WTC11 (cell line): ENCODE results near the gene BMP7. TPM values are rescaled to one million over a fixed set of nuclear protein-coding genes. Genes with fewer than 3 reads are reported as not detected.

ENCODE experiments used
- ATAC-seq: fragments of 200-7000 bp; cut with Tn5 transposase; 2 replicates; pipeline ENCODE4 v1.10.0; 2021; ENCODE audit warnings: mild to moderate bottlenecking, moderate library complexity
- CTCF ChIA-PET: fragments of 300-600 bp; sonication (Branson Sonifier 250); formaldehyde crosslinking; loops from one replicate; lab custom pipeline; 2021; ENCODE audit warnings: antibody characterized with exemption; lab: Charles Lee
- POLR2A ChIA-PET: fragments of 350-600 bp; sonication (Branson Sonifier 250); formaldehyde crosslinking; loops from one replicate; lab custom pipeline; 2021; ENCODE audit warnings: antibody characterized with exemption; lab: Charles Lee
- DNase-seq: peaks from one replicate; pipeline ENCODE4 v3.0.0; 2021; ENCODE audit warnings: low spot score
- H3K27ac Mint-ChIP-seq: 2 replicates; pipeline ENCODE4 v1.8.0; 2021; ENCODE audit warnings: mixed read lengths
- H3K27me3 Mint-ChIP-seq: 2 replicates; pipeline ENCODE4 v1.8.0; 2021; ENCODE audit warnings: low read depth, mild to moderate bottlenecking, moderate library complexity, mixed read lengths
- H3K36me3 Mint-ChIP-seq: 2 replicates; pipeline ENCODE4 v1.8.0; 2021; ENCODE audit warnings: mixed read lengths
- H3K4me1 Mint-ChIP-seq: 2 replicates; pipeline ENCODE4 v1.8.0; 2022; ENCODE audit warnings: mixed read lengths
- H3K4me3 Mint-ChIP-seq: 2 replicates; pipeline ENCODE4 v1.8.0; 2021; ENCODE audit warnings: mild to moderate bottlenecking, moderate library complexity, mixed read lengths
- H3K9me3 Mint-ChIP-seq: 2 replicates; pipeline ENCODE4 v1.8.0; 2021; ENCODE audit warnings: mixed read lengths
- ARID4B ChIP-seq: sonication (generic); formaldehyde crosslinking; IDR thresholded peaks from 2 replicates; pipeline ENCODE4 v1.8.0; 2023; ENCODE audit warnings: missing genetic modification reagents, mild to moderate bottlenecking, borderline replicate concordance
- CREM ChIP-seq: sonication (generic); formaldehyde crosslinking; IDR thresholded peaks from 2 replicates; pipeline ENCODE4 v1.8.1; 2022; ENCODE audit warnings: mild to moderate bottlenecking, missing genetic modification reagents, moderate library complexity
- E2F5 ChIP-seq: sonication (generic); formaldehyde crosslinking; IDR thresholded peaks from 2 replicates; pipeline ENCODE4 v1.8.1; 2022; ENCODE audit warnings: mild to moderate bottlenecking, moderate library complexity, missing genetic modification reagents
- IRF1 ChIP-seq: sonication (generic); formaldehyde crosslinking; IDR thresholded peaks from 2 replicates; pipeline ENCODE4 v1.8.0; 2023; ENCODE audit warnings: missing genetic modification reagents
- JUN ChIP-seq: sonication (generic); formaldehyde crosslinking; IDR thresholded peaks from 2 replicates; pipeline ENCODE4 v1.8.0; 2023; ENCODE audit warnings: mild to moderate bottlenecking, missing genetic modification reagents
- MXD4 ChIP-seq: fragments of 250-450 bp; sonication (Bioruptor Pico); IDR thresholded peaks from 2 replicates; pipeline ENCODE4 v1.8.0; 2021; ENCODE audit warnings: mild to moderate bottlenecking, moderate library complexity, borderline replicate concordance
- MYBL2 ChIP-seq: sonication (generic); formaldehyde crosslinking; IDR thresholded peaks from 2 replicates; pipeline ENCODE4 v1.8.1; 2023; ENCODE audit warnings: mild to moderate bottlenecking, moderate library complexity, missing genetic modification reagents
- NFYB ChIP-seq: sonication (generic); formaldehyde crosslinking; conservative IDR thresholded peaks from 2 replicates; pipeline ENCODE4 v1.8.0; 2022; ENCODE audit warnings: low read depth, missing genetic modification reagents
- NR3C1 ChIP-seq: sonication (generic); formaldehyde crosslinking; conservative IDR thresholded peaks from 2 replicates; pipeline ENCODE4 v1.8.1; 2023; ENCODE audit warnings: low read depth, mild to moderate bottlenecking, missing genetic modification reagents
- OVOL2 ChIP-seq: fragments of 250-450 bp; sonication (Bioruptor Pico); IDR thresholded peaks from 2 replicates; pipeline ENCODE4 v1.9.0; 2021; ENCODE audit warnings: mild to moderate bottlenecking, borderline replicate concordance
- RELA ChIP-seq: sonication (generic); formaldehyde crosslinking; IDR thresholded peaks from 2 replicates; pipeline ENCODE4 v1.8.1; 2022; ENCODE audit warnings: missing genetic modification reagents, mild to moderate bottlenecking, borderline replicate concordance
- SMAD3 ChIP-seq: sonication (generic); formaldehyde crosslinking; IDR thresholded peaks from 2 replicates; pipeline ENCODE4 v1.8.0; 2022; ENCODE audit warnings: missing genetic modification reagents, mild to moderate bottlenecking, borderline replicate concordance
- TP53 ChIP-seq: sonication (generic); formaldehyde crosslinking; IDR thresholded peaks from 2 replicates; pipeline ENCODE4 v1.8.1; 2023; ENCODE audit warnings: mild to moderate bottlenecking, missing genetic modification reagents
- ZNF121 ChIP-seq: sonication (generic); formaldehyde crosslinking; IDR thresholded peaks from 2 replicates; pipeline ENCODE4 v1.8.0; 2023; ENCODE audit warnings: missing genetic modification reagents
- ZNF263 ChIP-seq: sonication (generic); formaldehyde crosslinking; IDR thresholded peaks from 2 replicates; pipeline ENCODE4 v1.8.1; 2022; ENCODE audit warnings: low read depth, mild to moderate bottlenecking, moderate library complexity, missing genetic modification reagents
- ZNF281 ChIP-seq: sonication (generic); formaldehyde crosslinking; IDR thresholded peaks from 2 replicates; pipeline ENCODE4 v1.8.0; 2023; ENCODE audit warnings: mild to moderate bottlenecking, missing genetic modification reagents
- ZNF317 ChIP-seq: sonication (generic); formaldehyde crosslinking; IDR thresholded peaks from 2 replicates; pipeline ENCODE4 v1.8.1; 2023; ENCODE audit warnings: low read depth, mild to moderate bottlenecking, moderate library complexity, missing genetic modification reagents, borderline replicate concordance
- ZNF512 ChIP-seq: sonication (generic); formaldehyde crosslinking; IDR thresholded peaks from 2 replicates; pipeline ENCODE4 v1.8.1; 2022; ENCODE audit warnings: missing genetic modification reagents, borderline replicate concordance
- total RNA-seq: library from RNA; stranded (reverse); gene quantifications from 3 replicates; pipeline ENCODE4 v1.2.3, GENCODE V29; 2021

BMP7 gene
- total RNA-seq, 1 experiment from 2014 or later, result 40.7 TPM

GRCh38 chr20:57185188-57185743 lies 81.2 kb downstream of the BMP7 start:
- no peaks in the 10 kb centered on the region; the same call in 1 of the 2 replicates for H3K27me3 Mint-ChIP-seq
- no peak for TF ChIP-seq ZNF263 (CRISPR knock-in tag)
- no peak for TF ChIP-seq CREM
- no peak for TF ChIP-seq ZNF512 (CRISPR knock-in tag)
- TF ChIP-seq NR3C1 (CRISPR knock-in tag), result no peak
- TF ChIP-seq MYBL2, result no peak
- TF ChIP-seq E2F5 (CRISPR knock-in tag), result no peak
- TF ChIP-seq ZNF317 (CRISPR knock-in tag), result no peak
- no peak for TF ChIP-seq IRF1 (CRISPR knock-in tag)
- TF ChIP-seq JUN (CRISPR knock-in tag), result no peak
- no peak for TF ChIP-seq ZNF281 (CRISPR knock-in tag)
- no peak for TF ChIP-seq MXD4 (CRISPR knock-in tag)
- no peak for TF ChIP-seq ARID4B (CRISPR knock-in tag)
- TF ChIP-seq OVOL2 (CRISPR knock-in tag), result no peak
- no peak for TF ChIP-seq RELA (CRISPR knock-in tag)
- TF ChIP-seq TP53 (CRISPR knock-in tag), result no peak
- TF ChIP-seq NFYB (CRISPR knock-in tag), result no peak
- TF ChIP-seq SMAD3 (CRISPR knock-in tag), result no peak
- no peak for TF ChIP-seq ZNF121 (CRISPR knock-in tag)
- peaks cover 7% of the 10 kb centered on the region for H3K9me3 Mint-ChIP-seq
- H3K4me1 Mint-ChIP-seq, result peaks cover 16% of the 10 kb centered on the region
- DNase-seq (no peak), ATAC-seq (no peak)
- peaks cover 8% of the 10 kb centered on the region for H3K36me3 Mint-ChIP-seq
- POLR2A ChIA-PET, result no interaction called here
- no peak overlapping the region for H3K4me3 Mint-ChIP-seq
- CTCF ChIA-PET, result no interaction called here
- no peak overlapping the region for H3K27ac Mint-ChIP-seq
